GM12878 (cell line): ENCODE results near the gene EIF2B1. TPM values are rescaled to one million over a fixed set of nuclear protein-coding genes. Genes with fewer than 3 reads are reported as not detected.

Experiments used
- ATAC-seq: fragments of 200-7000 bp; cut with Tn5 transposase; 3 replicates; pipeline ENCODE4 v1.9.1; 2020; ENCODE audit warnings: mild to moderate bottlenecking, moderate library complexity
- BruUV-seq: library from RNA; stranded (reverse); fragments of 400-500 nt; replicated peaks from 2 replicates; lab custom pipeline; 2021; lab: Mats Ljungman, UMichigan
- CTCF ChIA-PET: fragments of 300-600 bp; sonication (Branson Sonifier 250); formaldehyde crosslinking; extraction: SDS; loops from one replicate; lab custom pipeline; 2021; ENCODE audit warnings: inconsistent platforms; lab: Yijun Ruan, JAX
- POLR2A ChIA-PET: fragments of 350-600 bp; formaldehyde crosslinking; extraction: SDS; loops from one replicate; lab custom pipeline; 2021; ENCODE audit warnings: inconsistent platforms; lab: Charles Lee
- RAD21 ChIA-PET: fragments of 300-600 bp; sonication (Branson Sonifier 250); formaldehyde crosslinking; loops from one replicate; lab custom pipeline; 2023; ENCODE audit warnings: antibody characterized with exemption; ENCODE audit not compliant: unreplicated experiment; lab: Charles Lee
- SMC1A ChIA-PET: fragments of 300-600 bp; sonication (Branson Sonifier 250); formaldehyde crosslinking; loops from one replicate; lab custom pipeline; 2023; ENCODE audit not compliant: unreplicated experiment, uncharacterized antibody; lab: Charles Lee
- DNase-seq: peaks from one replicate; pipeline ENCODE4 v3.0.0-alpha.2; 2011; ENCODE audit warnings: low read depth, low spot score
- FAIRE-seq: peaks from 3 replicates; lab custom pipeline; 2011; peaks lifted over from hg19 to GRCh38; lab: Jason Lieb, UNC
- H2AFZ ChIP-seq: 2 replicates; pipeline ENCODE4 v1.6.0; 2011; ENCODE audit warnings: low read depth, low read length, control low read depth; ENCODE audit not compliant: control insufficient read depth
- H3K27ac ChIP-seq: 2 replicates; pipeline ENCODE4 v1.5.1; 2011; ENCODE audit warnings: control low read depth; ENCODE audit not compliant: control insufficient read depth, insufficient read depth
- H3K27me3 ChIP-seq, 2 experiments: replicated peaks in 1 of 2; 2 replicates each; pipeline versions ENCODE4 v1.6.0 to v1.6.1; 2011; ENCODE audit warnings: low read length in 1 of 2; ENCODE audit not compliant: control insufficient read depth in 2 of 2, insufficient read depth in 2 of 2
- H3K36me3 ChIP-seq, 2 experiments: 2 replicates each; pipeline ENCODE4 v1.5.1; 2011; ENCODE audit warnings: low read length in 1 of 2; ENCODE audit not compliant: control insufficient read depth in 2 of 2, insufficient read depth in 2 of 2
- H3K4me1 ChIP-seq: 2 replicates; pipeline ENCODE4 v1.6.1; 2011; ENCODE audit warnings: mild to moderate bottlenecking, low read length, moderate library complexity, mixed read lengths; ENCODE audit not compliant: control insufficient read depth, insufficient read depth
- H3K4me2 ChIP-seq: 2 replicates; pipeline ENCODE4 v1.6.0; 2011; ENCODE audit warnings: control low read depth; ENCODE audit not compliant: control insufficient read depth, insufficient read depth
- H3K4me3 ChIP-seq: fragments of 200-600 bp; sonication (generic); 2 replicates; pipeline ENCODE4 v1.5.1; 2016
- H3K79me2 ChIP-seq: 2 replicates; pipeline ENCODE4 v1.6.0; 2011; ENCODE audit warnings: low read length; ENCODE audit not compliant: control insufficient read depth, insufficient read depth
- H3K9ac ChIP-seq: 2 replicates; pipeline ENCODE4 v1.8.0; 2011; ENCODE audit warnings: low read length, control low read depth, mixed read lengths; ENCODE audit not compliant: control insufficient read depth, insufficient read depth
- H3K9me3 ChIP-seq: replicated peaks from 3 replicates; pipeline ENCODE4 v1.5.1; 2011; ENCODE audit warnings: mild to moderate bottlenecking, low read length; ENCODE audit not compliant: control insufficient read depth, insufficient read depth
- H4K20me1 ChIP-seq: 2 replicates; pipeline ENCODE4 v1.6.0; 2011; ENCODE audit not compliant: control insufficient read depth, insufficient read depth
- BACH1 ChIP-seq: fragments of 450-650 bp; IDR thresholded peaks from 2 replicates; pipeline ENCODE4 v1.6.1; 2017; ENCODE audit warnings: mild to moderate bottlenecking, borderline replicate concordance
- BHLHE40 ChIP-seq, 2 experiments: fragments of 450-650 bp in 1 of 2; IDR thresholded peaks; 2 replicates each; pipeline ENCODE4 v1.6.1; 2011 to 2017; ENCODE audit warnings: low read depth in 2 of 2, borderline replicate concordance in 1 of 2, improper control_type of control experiment in 1 of 2, low read length in 1 of 2, mild to moderate bottlenecking in 1 of 2
- CHD2 ChIP-seq: IDR thresholded peaks from 2 replicates; pipeline ENCODE4 v1.6.1; 2011; ENCODE audit warnings: low read depth, low read length, improper control_type of control experiment, borderline replicate concordance
- DPF2 ChIP-seq: fragments of 450-650 bp; IDR thresholded peaks from 2 replicates; pipeline ENCODE4 v1.6.1; 2017; ENCODE audit warnings: mild to moderate bottlenecking
- IKZF2 ChIP-seq, 2 experiments: fragments of 450-650 bp; IDR thresholded peaks; 2 replicates each; pipeline ENCODE4 v1.6.1; 2017; ENCODE audit warnings: mild to moderate bottlenecking in 2 of 2, moderate library complexity in 2 of 2
- MEF2A ChIP-seq: IDR thresholded peaks from 2 replicates; pipeline ENCODE4 v1.6.1; 2011; ENCODE audit warnings: low read depth, mild to moderate bottlenecking, low read length, moderate library complexity; ENCODE audit not compliant: insufficient read depth
- MEF2B ChIP-seq: fragments of 450-650 bp; IDR thresholded peaks from 2 replicates; pipeline ENCODE4 v1.6.1; 2018; ENCODE audit warnings: mild to moderate bottlenecking, moderate library complexity; ENCODE audit not compliant: partially characterized antibody, poor library complexity, severe bottlenecking
- PBX3 ChIP-seq: IDR thresholded peaks from 2 replicates; pipeline ENCODE4 v1.6.1; 2011; ENCODE audit warnings: mild to moderate bottlenecking, low read depth, low read length, moderate library complexity; ENCODE audit not compliant: insufficient replicate concordance
- PKNOX1 ChIP-seq: fragments of 450-650 bp; IDR thresholded peaks from 2 replicates; pipeline ENCODE4 v1.6.1; 2016; ENCODE audit warnings: mild to moderate bottlenecking
- POU2F2 ChIP-seq: IDR thresholded peaks from 3 replicates; pipeline ENCODE4 v1.6.1; 2011; ENCODE audit warnings: low read depth, mild to moderate bottlenecking, low read length, borderline replicate concordance
- RUNX3 ChIP-seq: IDR thresholded peaks from 2 replicates; pipeline ENCODE4 v1.6.1; 2012; ENCODE audit warnings: low read length, inconsistent platforms
- SIN3A ChIP-seq: IDR thresholded peaks from 2 replicates; pipeline ENCODE4 v1.6.1; 2012; ENCODE audit warnings: low read depth, low read length, improper control_type of control experiment
- SREBF2 ChIP-seq: IDR thresholded peaks from 2 replicates; pipeline ENCODE4 v1.6.1; 2012; ENCODE audit warnings: mild to moderate bottlenecking, low read length
- YY1 ChIP-seq: IDR thresholded peaks from 2 replicates; pipeline ENCODE4 v1.6.1; 2011; ENCODE audit warnings: low read depth, mild to moderate bottlenecking, low read length
- WGBS: methylation state at CpG from one replicate; pipeline ENCODE4 v1.1.6; 2016; ENCODE audit warnings: low lambda C conversion rate; ENCODE audit not compliant: insufficient replicate concordance, insufficient coverage; ENCODE audit errors: missing lambda C conversion rate; 5-methylcytosine and 5-hydroxymethylcytosine counted together
- in situ Hi-C: fragments of 300-500 bp; cut with MboI; formaldehyde crosslinking; loops from 9 replicates; pipeline ENCODE4 v1.14.3; 2018; ENCODE audit warnings: mixed read lengths
- intact Hi-C: fragments of 100-400 bp; cut with micrococcal nuclease; formaldehyde crosslinking; loops from one replicate; pipeline ENCODE4 v1.14.2; 2022; ENCODE audit not compliant: unreplicated experiment
- polyA plus RNA-seq, 11 experiments: library from polyadenylated mRNA; depleted of rRNA in 4 of 11; unstranded in 6 of 11; stranded (reverse) in 5 of 11; fragments of >200 nt; fragmentation: Nextera tagmentation in 4 of 11; fragmentation: Illumina TruSeq in 1 of 11; extraction: Ambion mirVana in 4 of 11; extraction: Trizol in 1 of 11; gene quantifications; 1 replicate in 1 of 11; 2 replicates in 10 of 11; pipeline versions ENCODE4 v1.2.1 to v1.2.3, GENCODE V29; 2011 to 2016; ENCODE audit warnings: inconsistent platforms in 2 of 11, missing spikeins in 2 of 11, low read depth in 1 of 11
- total RNA-seq, 4 experiments: library from RNA; depleted of rRNA in 3 of 4; stranded (reverse); fragments of >200 nt in 3 of 4; fragmentation: Illumina TruSeq in 1 of 4; extraction: Trizol in 1 of 4; gene quantifications; 2 replicates each; pipeline versions ENCODE4 v1.2.1 to v1.2.3, GENCODE V29; 2013 to 2021

Gene EIF2B1
- total and polyA plus RNA-seq, 10 of the 15 experiments (the other 5 are each of a cell fraction or from before 2014, with no cell fraction given) = 17.6 to 131 (median 49.1) TPM

GRCh38 chr12:123656392-123656791 lies 22.9 kb upstream of the EIF2B1 start:
- no peak overlapping the region for H3K4me3 ChIP-seq
- intact Hi-C loops (loop anchor here (5.0 kb wide), 1 partner anchor 56 kb away; the partner anchor contains the start of gene ATP6V0A2), in situ Hi-C loops (no loop called here)
- TF ChIP-seq SREBF2 = no peak
- no peaks in the 10 kb centered on the region for H4K20me1 ChIP-seq
- no peaks in the 10 kb centered on the region for H3K9me3 ChIP-seq
- H3K4me2 ChIP-seq = no peak overlapping the region
- H3K27me3 ChIP-seq = no peaks in the 10 kb centered on the region
- ATAC-seq = no peak
- H2AFZ ChIP-seq = no peak overlapping the region
- H3K27ac ChIP-seq = no peak overlapping the region
- ChIA-PET RAD21 (interaction anchor here (0.7 to 1.2 kb wide), 2 partner anchors 18 to 22 kb away, joined by 3 read pairs; no protein-coding TSS in a partner anchor), CTCF (no interaction called here), POLR2A (interaction anchor here (1.3 to 6.8 kb wide), 3 partner anchors 13 to 56 kb away, joined by 3 to 56 read pairs (median 5); partner anchors contain the start of gene ATP6V0A2), SMC1A (interaction anchor here (0.8 to 2.4 kb wide), 4 partner anchors 22 to 273 kb away, joined by 3 to 13 read pairs (median 4); partner anchors contain the start of genes ATP6V0A2 and KMT5A)
- no peak for FAIRE-seq
- H3K4me1 ChIP-seq = peaks cover 42% of the 10 kb centered on the region
- H3K9ac ChIP-seq = no peak overlapping the region
- no TSS peak for BruUV-seq
- no peaks in the 10 kb centered on the region for H3K79me2 ChIP-seq
- peaks cover 5 to 14% of the 10 kb centered on the region in 2 experiments; a peak in 3 of 4 replicates for H3K36me3 ChIP-seq
- no peak for DNase-seq
- 90% methylated on average over 4 of the region's 4 CpGs for WGBS

- BruUV-seq = no TSS peak
- peak; percentile 97 for ATAC-seq
- POLR2A ChIA-PET = interaction anchor here (1.3 to 6.8 kb wide), 2 partner anchors 14 to 57 kb away, joined by 5 to 56 read pairs; partner anchors contain the start of gene ATP6V0A2
- H2AFZ ChIP-seq = no peak overlapping the region
- H3K9me3 ChIP-seq = no peaks in the 10 kb centered on the region
- RAD21 ChIA-PET = interaction anchor here (0.8 to 1.1 kb wide), 2 partner anchors 23 to 57 kb away, joined by 3 to 9 read pairs; partner anchors contain the start of gene ATP6V0A2
- H3K27ac ChIP-seq = peak overlapping the region; percentile 67
- no peaks in the 10 kb centered on the region for H3K27me3 ChIP-seq
- H3K9ac ChIP-seq = no peak overlapping the region
- H3K79me2 ChIP-seq = no peaks in the 10 kb centered on the region
- intact Hi-C loops (loop anchor here (5.0 kb wide), 1 partner anchor 57 kb away; the partner anchor contains the start of gene ATP6V0A2), in situ Hi-C loops (no loop called here)
- no peaks in the 10 kb centered on the region for H4K20me1 ChIP-seq
- peak; percentile 89 for FAIRE-seq
- DNase-seq = peak; percentile 48
- peak overlapping the region; percentile 89 for H3K4me2 ChIP-seq
- WGBS = 18% methylated on average over 5 of the region's 5 CpGs
- CTCF ChIA-PET = interaction anchor here (0.6 to 1.5 kb wide), 3 partner anchors 21 to 58 kb away, joined by 3 to 9 read pairs (median 3); partner anchors contain the start of gene GTF2H3
- peaks cover 33% of the 10 kb centered on the region for H3K4me1 ChIP-seq
- H3K4me3 ChIP-seq = no peak overlapping the region
- SMC1A ChIA-PET = interaction anchor here (1.0 to 2.4 kb wide), 5 partner anchors 11 to 272 kb away, joined by 3 to 13 read pairs (median 3); partner anchors contain the start of genes ATP6V0A2 and KMT5A
- peaks cover 5 to 14% of the 10 kb centered on the region in 2 experiments; a peak in 3 of 4 replicates for H3K36me3 ChIP-seq
- TF ChIP-seq POU2F2 = peak; percentile 99
- peak; percentile 59; the same call in 1 of the 2 replicates for TF ChIP-seq PKNOX1
- peak; percentile 78 for TF ChIP-seq RUNX3
- TF ChIP-seq BACH1 = peak; percentile 26; the same call in 1 of the 2 replicates
- peak; percentile 35; the same call in 1 of the 2 replicates for TF ChIP-seq CHD2
- TF ChIP-seq YY1 = 0 out of 2 replicates have a peak, but pooled peaks have one; percentile 13
- TF ChIP-seq MEF2B = peak; percentile 78
- TF ChIP-seq IKZF2 (IDR thresholded peaks at IDR 0.05) = peak in 1 of 2 experiments; percentile 21; a peak in 2 of 4 replicates
- no peak for TF ChIP-seq PBX3
- TF ChIP-seq BHLHE40 (IDR thresholded peaks at IDR 0.05; ENCODE audit: borderline replicate concordance in 1 of 2, low read depth in 2 of 2, low read length in 1 of 2) = peak; percentile 90 to 91
- peak; percentile 46; the same call in 1 of the 2 replicates for TF ChIP-seq SIN3A
- peak; percentile 78 for TF ChIP-seq MEF2A
- 0 out of 2 replicates have a peak, but pooled peaks have one; percentile 20 for TF ChIP-seq DPF2
Observed at GRCh38 chr12:123655420-123655819, 21.9 kb upstream of the EIF2B1 start.
